ENCODE measurements around the gene HCK.
"Not testable (repeated sequence)": the region's sequence is repeated elsewhere in the genome, so short reads cannot be mapped to it uniquely, and the experiment has no call there.

Gene HCK

DNA sequence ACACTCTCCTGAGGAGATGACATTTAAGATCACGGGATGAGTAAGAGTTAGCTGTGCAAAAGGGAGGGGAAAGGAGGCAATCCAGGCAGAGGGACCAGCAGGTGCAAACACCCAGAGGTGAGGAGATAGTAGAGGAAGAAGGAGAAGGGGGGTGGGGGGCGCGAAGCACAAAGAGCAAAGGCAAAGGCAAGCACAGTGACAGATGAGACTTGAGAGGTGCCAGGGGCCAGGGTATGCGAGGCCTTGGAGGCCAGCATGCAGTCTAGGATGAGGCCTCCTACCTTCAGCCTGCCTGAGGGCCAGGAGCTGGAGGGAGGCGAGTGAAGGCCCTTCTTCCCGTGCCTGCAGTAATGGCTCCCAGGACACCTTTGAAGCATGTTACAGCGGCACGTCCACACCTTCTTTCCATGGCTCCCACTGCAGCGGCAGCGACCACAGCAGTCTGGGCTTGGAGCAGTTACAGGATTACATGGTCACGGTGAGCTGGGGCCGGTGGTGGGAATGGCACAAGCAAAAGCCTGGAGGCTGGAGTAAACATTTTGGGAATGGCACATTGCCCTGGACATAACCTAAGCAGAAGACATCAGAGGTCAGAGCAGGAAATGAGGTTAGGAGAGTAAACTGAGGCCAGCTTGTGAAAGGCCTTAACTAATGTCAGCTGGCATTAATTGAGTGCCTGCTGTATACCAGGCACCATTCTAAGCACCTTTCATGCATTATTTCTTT, 23.2 kb upstream of the HCK start:
- DNase-seq (ENCODE audit: low read depth, low spot score) = no peak

DNA sequence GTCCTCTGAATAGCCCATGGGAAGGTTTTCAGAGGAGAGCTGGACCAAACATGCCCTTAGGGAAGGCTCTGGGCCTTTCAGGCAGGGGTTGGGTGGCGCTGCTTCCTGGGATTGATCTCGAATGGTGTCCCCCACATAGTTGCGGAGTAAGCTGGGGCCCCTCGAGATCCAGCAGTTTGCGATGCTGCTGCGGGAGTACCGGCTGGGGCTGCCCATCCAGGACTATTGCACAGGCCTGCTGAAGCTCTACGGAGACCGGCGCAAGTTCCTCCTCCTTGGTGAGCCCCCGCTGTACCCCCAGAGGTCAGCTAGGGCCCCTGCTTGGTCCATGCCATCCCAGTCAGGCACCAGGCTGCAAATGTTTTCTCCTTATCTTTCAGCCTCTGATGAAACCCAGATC, 22.5 kb upstream of the HCK start:
- no peak for DNase-seq (ENCODE audit: low read depth, low spot score)

- DNase-seq (ENCODE audit: low read depth, low spot score) = peak; percentile 28
These were observed 20.8 kb upstream of the HCK start for GRCh38 chr20:32031007-32031958.

DNA sequence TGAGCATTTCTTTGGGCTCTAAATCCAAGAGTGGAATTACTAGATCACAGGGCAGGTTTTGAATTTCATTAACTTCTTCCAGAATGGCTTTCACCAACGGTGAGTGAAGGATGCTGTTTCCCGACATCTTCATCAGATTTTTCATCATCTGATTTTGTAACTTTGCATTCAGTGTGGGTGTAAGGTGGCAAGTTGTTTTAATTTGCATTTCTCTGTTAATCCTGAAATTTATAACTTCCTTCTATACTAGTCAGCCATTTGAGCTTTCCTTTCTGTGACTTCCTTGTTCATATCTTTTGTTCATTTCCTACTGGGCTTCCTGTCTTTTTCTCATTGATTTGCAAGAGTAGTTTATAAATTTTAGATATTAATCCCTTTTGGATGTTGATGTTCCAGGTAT, 18.7 kb upstream of the HCK start:
- DNase-seq (ENCODE audit: low read depth, low spot score) = no peak

GRCh38 chr20:32033721-32034120, 18.3 kb upstream of the HCK start:
- not testable (repeated sequence) for DNase-seq (ENCODE audit: low read depth, low spot score)

- DNase-seq (ENCODE audit: low read depth, low spot score) = no peak
These were observed 17.2 kb upstream of the HCK start for GRCh38 chr20:32034581-32035425.

- DNase-seq (ENCODE audit: low read depth, low spot score) = no peak
These were observed 16.6 kb upstream of the HCK start for GRCh38 chr20:32035426-32035779.

GRCh38 chr20:32036252-32036651, 15.8 kb upstream of the HCK start:
- no peak for DNase-seq (ENCODE audit: low read depth, low spot score)

GRCh38 chr20:32036716-32037485, 15.1 kb upstream of the HCK start:
- no peak for DNase-seq (ENCODE audit: low read depth, low spot score)

DNA sequence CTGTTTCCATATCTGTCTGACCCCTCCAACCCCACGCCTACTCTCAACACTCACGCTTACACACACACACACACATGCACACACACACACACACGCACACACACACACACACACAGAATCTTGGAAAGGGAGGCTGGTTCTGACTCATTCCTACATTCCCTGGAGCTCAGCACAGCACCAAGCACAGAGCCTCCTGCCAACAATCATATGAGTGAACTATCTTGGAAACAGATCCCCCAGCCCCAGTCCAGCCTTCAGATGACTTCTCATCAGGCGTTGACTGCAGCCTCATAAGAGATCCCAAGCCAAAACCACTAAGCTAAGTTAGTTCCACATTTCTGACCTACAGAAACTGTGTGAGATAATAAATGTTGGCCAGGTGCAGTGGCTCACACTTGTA, 14.1 kb upstream of the HCK start:
- DNase-seq (ENCODE audit: low read depth, low spot score) = no peak

- DNase-seq (ENCODE audit: low read depth, low spot score) = no peak
These were observed 11.7 kb upstream of the HCK start for GRCh38 chr20:32040142-32040953.

GRCh38 chr20:32045999-32046398, 6.0 kb upstream of the HCK start:
- DNase-seq (ENCODE audit: low read depth, low spot score) = no peak

- no peak for DNase-seq (ENCODE audit: low read depth, low spot score)
These were observed 1.7 kb upstream of the HCK start for GRCh38 chr20:32050324-32050841.

DNA sequence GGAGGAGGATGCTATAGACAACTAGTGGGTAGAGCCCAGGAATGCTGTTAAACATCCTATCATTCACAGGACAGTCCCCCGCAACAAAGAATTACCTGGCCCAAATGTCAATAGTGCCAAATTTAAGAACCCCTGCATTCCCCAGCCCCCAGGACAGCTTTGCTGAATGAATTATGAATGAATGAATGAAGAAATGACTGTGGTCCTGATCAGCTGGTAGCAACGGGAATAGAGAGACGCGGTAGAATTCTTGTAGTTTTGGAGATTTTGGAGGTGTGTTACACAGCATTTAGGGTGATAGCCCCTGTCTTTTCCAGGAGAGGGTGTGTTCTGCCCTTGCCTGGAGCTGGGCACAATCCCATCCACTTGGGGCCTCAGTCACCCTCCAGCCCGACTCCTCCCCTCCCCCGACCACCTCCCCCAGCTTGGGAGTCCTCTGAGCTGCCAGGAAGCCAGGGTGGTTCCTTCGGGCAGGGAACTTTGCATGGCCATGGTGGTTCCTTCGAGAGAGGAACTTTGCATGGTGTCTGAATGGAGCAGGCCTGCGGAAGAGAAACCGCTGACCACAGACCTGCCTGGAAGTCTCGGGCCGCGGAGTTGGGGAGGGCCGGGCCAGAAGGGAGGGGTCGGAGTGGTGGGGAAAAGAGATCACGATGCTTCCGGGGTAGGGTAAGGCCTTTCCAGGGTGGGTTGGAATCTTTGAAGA, 1.0 kb upstream of the HCK start:
- DNase-seq (ENCODE audit: low read depth, low spot score) = no peak

GRCh38 chr20:32051720-32052089, 337 bp upstream of the HCK start:
- DNase-seq (ENCODE audit: low read depth, low spot score) = no peak

DNA sequence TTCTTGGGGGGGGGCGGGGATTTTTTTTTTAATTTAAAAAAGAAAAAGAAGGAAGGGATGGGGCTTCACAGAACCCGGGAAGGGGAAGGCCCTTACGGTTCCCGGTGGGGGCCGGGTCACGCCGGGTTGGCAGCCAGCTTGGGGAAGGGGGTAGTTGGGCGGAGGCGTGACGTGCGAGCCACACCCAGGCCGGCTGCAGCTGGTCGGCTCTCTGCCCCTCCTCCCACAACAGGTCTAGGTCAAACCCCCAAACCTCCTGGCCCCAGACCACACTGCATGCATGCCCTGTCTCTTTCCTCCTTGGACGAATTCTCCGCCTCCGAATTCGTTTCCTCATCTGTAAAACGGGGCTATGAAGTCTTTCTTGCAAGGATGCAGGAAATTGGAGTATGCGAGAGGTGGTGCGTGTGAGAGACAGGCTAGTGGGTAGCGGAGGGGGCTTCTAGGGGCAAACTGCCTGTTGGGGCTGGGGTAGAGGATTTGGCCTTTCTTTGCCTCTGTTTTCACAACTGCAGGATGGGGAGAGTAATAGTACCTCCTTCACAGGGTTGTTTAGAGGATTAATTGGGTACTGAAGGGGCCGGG, 828 bp downstream of the HCK start:
- no peak for DNase-seq (ENCODE audit: low read depth, low spot score)

DNA sequence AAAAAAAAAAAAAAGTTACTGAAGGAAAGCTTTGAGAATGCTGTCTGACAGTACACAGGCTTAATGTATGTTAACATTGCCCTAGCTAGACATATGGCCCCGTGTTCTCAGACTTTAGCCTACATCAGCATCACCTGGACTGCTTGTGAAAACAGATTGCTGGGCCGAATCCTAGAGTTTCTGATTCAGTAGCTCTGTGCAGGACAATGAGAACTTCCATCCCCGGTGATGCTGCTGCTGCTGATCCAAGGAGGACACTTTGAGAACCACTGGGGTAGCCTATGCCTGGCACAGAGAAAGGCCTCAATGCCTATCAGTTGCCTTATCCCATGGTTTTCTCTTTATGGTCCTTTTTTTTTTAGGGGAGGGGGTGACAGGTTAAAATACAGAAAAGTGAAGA, 1.6 kb downstream of the HCK start:
- no peak for DNase-seq (ENCODE audit: low read depth, low spot score)

GRCh38 chr20:32056708-32057483, 4.9 kb downstream of the HCK start:
- DNase-seq (ENCODE audit: low read depth, low spot score) = no peak
